K562 (cell line): Measurements from ENCODE around the gene SLX9. TPM values are rescaled to one million over a fixed set of nuclear protein-coding genes. Genes with fewer than 3 reads are reported as not detected.
A peak's percentile ranks its signal among the peaks of the same experiment; 100 is the strongest.

Experiments used
- ASH1L ChIP-seq: fragments of 450-650 bp; IDR thresholded peaks from 2 replicates; pipeline ENCODE4 v1.6.1; 2018; ENCODE audit warnings: borderline replicate concordance, mild to moderate bottlenecking, low read depth; ENCODE audit not compliant: partially characterized antibody
- EGR1 ChIP-seq: fragments of 450-650 bp; conservative IDR thresholded peaks from 2 replicates; pipeline ENCODE4 v1.6.1; 2017; ENCODE audit warnings: mild to moderate bottlenecking
- HDAC8 ChIP-seq: fragments of 450-650 bp; IDR thresholded peaks from 2 replicates; pipeline ENCODE4 v1.6.1; 2016; ENCODE audit warnings: mild to moderate bottlenecking, missing genetic modification characterization, moderate library complexity, missing compliant biosample characterization
- MAZ ChIP-seq, 2 experiments: fragments of 450-650 bp in 1 of 2; sonication (generic) in 1 of 2; formaldehyde crosslinking; IDR thresholded peaks in 1 of 2; conservative IDR thresholded peaks in 1 of 2; 2 replicates each; pipeline versions ENCODE4 v1.4.0 to v1.5.0; 2020; ENCODE audit warnings: mild to moderate bottlenecking in 1 of 2, missing genetic modification reagents in 1 of 2
- MXI1 ChIP-seq: IDR thresholded peaks from 2 replicates; pipeline ENCODE4 v1.6.1; 2011; ENCODE audit warnings: low read depth, mild to moderate bottlenecking, improper control_type of control experiment, low read length
- SAP30 ChIP-seq: fragments of 200-600 bp; sonication (generic); IDR thresholded peaks from 2 replicates; pipeline ENCODE4 v1.6.1; 2012; ENCODE audit warnings: borderline replicate concordance, low read depth, mild to moderate bottlenecking, moderate library complexity, low read length, control low read depth, inconsistent platforms; ENCODE audit not compliant: insufficient read depth, poor library complexity, severe bottlenecking
- SMARCC2 ChIP-seq: fragments of 450-650 bp; IDR thresholded peaks from 2 replicates; pipeline ENCODE4 v1.6.1; 2017; ENCODE audit warnings: antibody characterized with exemption, moderate library complexity, mild to moderate bottlenecking, low read depth
- TAF1 ChIP-seq: IDR thresholded peaks from 2 replicates; pipeline ENCODE4 v1.6.1; 2011; ENCODE audit warnings: mild to moderate bottlenecking, low read length, moderate library complexity; ENCODE audit not compliant: insufficient read depth, control insufficient read depth, severe bottlenecking; ENCODE audit errors: extremely low read depth
- TCF7L2 ChIP-seq: fragments of 150-350 bp; IDR thresholded peaks from 2 replicates; pipeline ENCODE4 v1.6.1; 2016; ENCODE audit warnings: low read depth, mild to moderate bottlenecking, low read length, moderate library complexity
- TOE1 ChIP-seq, 2 experiments: fragments of 450-650 bp in 1 of 2; sonication (generic) in 1 of 2; formaldehyde crosslinking in 1 of 2; IDR thresholded peaks; 2 replicates each; pipeline versions ENCODE4 v1.7.1 to v1.8.0; 2016 to 2022; ENCODE audit warnings: borderline replicate concordance in 2 of 2, mild to moderate bottlenecking in 2 of 2, antibody characterized with exemption in 1 of 2, inconsistent platforms in 1 of 2, low read depth in 1 of 2, missing genetic modification reagents in 1 of 2, moderate library complexity in 1 of 2
- ZFX ChIP-seq: sonication (generic); formaldehyde crosslinking; IDR thresholded peaks from 2 replicates; pipeline ENCODE4 v1.8.0; 2022; ENCODE audit warnings: mild to moderate bottlenecking, missing genetic modification reagents, moderate library complexity
- ZNF282 ChIP-seq: sonication (generic); formaldehyde crosslinking; IDR thresholded peaks from 2 replicates; pipeline ENCODE4 v1.8.1; 2023; ENCODE audit warnings: missing genetic modification reagents
- ZNF79 ChIP-seq: fragments of 250-450 bp; sonication (Bioruptor Pico); IDR thresholded peaks from 2 replicates; pipeline ENCODE4 v1.4.0; 2020; ENCODE audit warnings: low read depth, mild to moderate bottlenecking, moderate library complexity
- polyA plus RNA-seq, 8 experiments: library from polyadenylated mRNA; depleted of rRNA in 4 of 8; stranded (reverse) in 5 of 8; unstranded in 3 of 8; fragments of >200 nt; fragmentation: Nextera tagmentation in 2 of 8; fragmentation: Illumina TruSeq in 1 of 8; extraction: Ambion mirVana in 2 of 8; extraction: Trizol in 1 of 8; gene quantifications; 2 replicates each; pipeline versions ENCODE4 v1.2.1 to v1.2.3, GENCODE V29; 2011 to 2014; ENCODE audit warnings: inconsistent platforms in 1 of 8, missing spikeins in 1 of 8
- total RNA-seq, 7 experiments: library from RNA; depleted of rRNA in 6 of 7; stranded (reverse); fragments of >200 nt in 6 of 7; fragmentation: Illumina TruSeq in 2 of 7; extraction: Trizol in 2 of 7; gene quantifications; 2 replicates each; pipeline versions ENCODE4 v1.2.1 to v1.2.3, GENCODE V29; 2011 to 2021; ENCODE audit warnings: low replicate concordance in 1 of 7
- TF ChIP-seq, protein P1 (sequence below): sonication (generic); formaldehyde crosslinking; IDR thresholded peaks from 2 replicates; pipeline ENCODE4 v1.8.0; 2023; ENCODE audit warnings: missing genetic modification reagents, mild to moderate bottlenecking, borderline replicate concordance
- TF ChIP-seq, protein P2 (sequence below): sonication (generic); formaldehyde crosslinking; IDR thresholded peaks from 2 replicates; pipeline ENCODE4 v1.8.1; 2023; ENCODE audit warnings: mild to moderate bottlenecking, missing genetic modification reagents

SLX9 gene
- total and polyA plus RNA-seq, 9 of the 15 experiments (the other 6 are each of a cell fraction or from before 2014, with no cell fraction given), result 1.2 to 75.5 (median 16.5) TPM

DNA sequence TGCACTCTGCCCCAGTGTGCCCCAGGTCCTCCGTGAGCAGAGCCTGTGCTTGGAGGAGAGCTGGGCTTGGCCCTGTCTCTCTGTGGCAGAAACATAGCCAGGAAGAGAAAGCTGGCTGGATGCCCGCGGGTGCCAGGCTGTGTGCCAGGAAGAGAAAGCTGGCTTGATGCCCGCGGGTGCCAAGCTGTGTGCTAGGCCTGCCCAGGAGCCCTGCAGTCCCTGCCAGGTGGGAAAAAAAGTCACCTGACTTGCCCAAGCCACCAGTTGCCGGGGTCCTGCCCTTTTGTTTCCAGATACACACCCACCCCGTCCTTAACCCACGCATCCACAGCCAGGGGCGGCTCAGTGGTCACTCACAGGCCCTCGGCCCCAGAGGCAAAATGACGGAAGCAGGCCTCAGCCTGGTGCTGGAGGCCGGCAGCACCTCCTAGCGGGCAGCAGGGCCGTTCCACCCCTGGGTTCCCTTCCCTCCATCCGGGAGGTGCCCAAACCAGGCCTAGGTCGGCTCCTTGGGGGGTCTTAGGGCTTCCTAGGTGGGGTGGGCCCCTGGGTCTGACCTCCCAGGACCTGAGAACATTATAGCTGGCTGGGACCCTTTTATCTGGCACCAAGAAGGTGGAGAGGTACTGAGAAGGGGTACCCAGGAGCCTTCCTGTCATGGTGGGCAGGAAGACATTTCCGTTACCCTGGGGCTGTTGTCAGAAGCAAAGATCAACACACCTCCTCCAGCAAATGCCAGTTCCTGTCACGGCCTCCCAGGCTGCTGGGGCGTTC lies 28.3 kb upstream of the SLX9 start (continued):
- no peak for TF ChIP-seq TAF1
- no peak for TF ChIP-seq ASH1L
- TF ChIP-seq, protein P1, sequence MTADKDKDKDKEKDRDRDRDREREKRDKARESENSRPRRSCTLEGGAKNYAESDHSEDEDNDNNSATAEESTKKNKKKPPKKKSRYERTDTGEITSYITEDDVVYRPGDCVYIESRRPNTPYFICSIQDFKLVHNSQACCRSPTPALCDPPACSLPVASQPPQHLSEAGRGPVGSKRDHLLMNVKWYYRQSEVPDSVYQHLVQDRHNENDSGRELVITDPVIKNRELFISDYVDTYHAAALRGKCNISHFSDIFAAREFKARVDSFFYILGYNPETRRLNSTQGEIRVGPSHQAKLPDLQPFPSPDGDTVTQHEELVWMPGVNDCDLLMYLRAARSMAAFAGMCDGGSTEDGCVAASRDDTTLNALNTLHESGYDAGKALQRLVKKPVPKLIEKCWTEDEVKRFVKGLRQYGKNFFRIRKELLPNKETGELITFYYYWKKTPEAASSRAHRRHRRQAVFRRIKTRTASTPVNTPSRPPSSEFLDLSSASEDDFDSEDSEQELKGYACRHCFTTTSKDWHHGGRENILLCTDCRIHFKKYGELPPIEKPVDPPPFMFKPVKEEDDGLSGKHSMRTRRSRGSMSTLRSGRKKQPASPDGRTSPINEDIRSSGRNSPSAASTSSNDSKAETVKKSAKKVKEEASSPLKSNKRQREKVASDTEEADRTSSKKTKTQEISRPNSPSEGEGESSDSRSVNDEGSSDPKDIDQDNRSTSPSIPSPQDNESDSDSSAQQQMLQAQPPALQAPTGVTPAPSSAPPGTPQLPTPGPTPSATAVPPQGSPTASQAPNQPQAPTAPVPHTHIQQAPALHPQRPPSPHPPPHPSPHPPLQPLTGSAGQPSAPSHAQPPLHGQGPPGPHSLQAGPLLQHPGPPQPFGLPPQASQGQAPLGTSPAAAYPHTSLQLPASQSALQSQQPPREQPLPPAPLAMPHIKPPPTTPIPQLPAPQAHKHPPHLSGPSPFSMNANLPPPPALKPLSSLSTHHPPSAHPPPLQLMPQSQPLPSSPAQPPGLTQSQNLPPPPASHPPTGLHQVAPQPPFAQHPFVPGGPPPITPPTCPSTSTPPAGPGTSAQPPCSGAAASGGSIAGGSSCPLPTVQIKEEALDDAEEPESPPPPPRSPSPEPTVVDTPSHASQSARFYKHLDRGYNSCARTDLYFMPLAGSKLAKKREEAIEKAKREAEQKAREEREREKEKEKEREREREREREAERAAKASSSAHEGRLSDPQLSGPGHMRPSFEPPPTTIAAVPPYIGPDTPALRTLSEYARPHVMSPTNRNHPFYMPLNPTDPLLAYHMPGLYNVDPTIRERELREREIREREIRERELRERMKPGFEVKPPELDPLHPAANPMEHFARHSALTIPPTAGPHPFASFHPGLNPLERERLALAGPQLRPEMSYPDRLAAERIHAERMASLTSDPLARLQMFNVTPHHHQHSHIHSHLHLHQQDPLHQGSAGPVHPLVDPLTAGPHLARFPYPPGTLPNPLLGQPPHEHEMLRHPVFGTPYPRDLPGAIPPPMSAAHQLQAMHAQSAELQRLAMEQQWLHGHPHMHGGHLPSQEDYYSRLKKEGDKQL (CRISPR knock-in tag), result 0 out of 2 replicates have a peak, but pooled peaks have one; percentile 45
- no peak; a peak in 1 of 4 replicates for TF ChIP-seq MAZ (CRISPR knock-in tag; conservative IDR thresholded peaks at IDR 0.05 in 1 of 2, IDR thresholded peaks at IDR 0.05 in 1 of 2)
- TF ChIP-seq, protein P2, sequence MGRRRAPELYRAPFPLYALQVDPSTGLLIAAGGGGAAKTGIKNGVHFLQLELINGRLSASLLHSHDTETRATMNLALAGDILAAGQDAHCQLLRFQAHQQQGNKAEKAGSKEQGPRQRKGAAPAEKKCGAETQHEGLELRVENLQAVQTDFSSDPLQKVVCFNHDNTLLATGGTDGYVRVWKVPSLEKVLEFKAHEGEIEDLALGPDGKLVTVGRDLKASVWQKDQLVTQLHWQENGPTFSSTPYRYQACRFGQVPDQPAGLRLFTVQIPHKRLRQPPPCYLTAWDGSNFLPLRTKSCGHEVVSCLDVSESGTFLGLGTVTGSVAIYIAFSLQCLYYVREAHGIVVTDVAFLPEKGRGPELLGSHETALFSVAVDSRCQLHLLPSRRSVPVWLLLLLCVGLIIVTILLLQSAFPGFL (CRISPR knock-in tag), result no peak
- peak; percentile 49 for TF ChIP-seq EGR1
- no peak for TF ChIP-seq ZNF282 (CRISPR knock-in tag)
- peak; percentile 72 for TF ChIP-seq ZFX (CRISPR knock-in tag)
- no peak for TF ChIP-seq TOE1 (IDR thresholded peaks at IDR 0.05; ENCODE audit: borderline replicate concordance)
- no peak for TF ChIP-seq TOE1 (CRISPR knock-in tag; IDR thresholded peaks at IDR 0.05; ENCODE audit: borderline replicate concordance, low read depth)
- no peak for TF ChIP-seq SAP30
- TF ChIP-seq SMARCC2, result no peak
- TF ChIP-seq MXI1, result no peak
- TF ChIP-seq ZNF79, result no peak
- TF ChIP-seq HDAC8 (tag), result no peak
- TF ChIP-seq TCF7L2, result no peak
